DOHH2 (cell line): Measurements from ENCODE around the gene RPS14.

Source experiments
- H3F3A ChIP-seq: fragments of 200-600 bp; sonication (generic), shearing (Covaris generic); 2 replicates; pipeline ENCODE4 v1.6.0; 2016; ENCODE audit warnings: antibody characterized with exemption, mild to moderate bottlenecking; ENCODE audit not compliant: control insufficient read depth, insufficient read depth
- H3K27ac ChIP-seq: fragments of 200-600 bp; sonication (generic); 2 replicates; pipeline ENCODE4 v1.5.1; 2014; ENCODE audit warnings: low read depth, mild to moderate bottlenecking, low read length, moderate library complexity
- H3K27me3 ChIP-seq: fragments of 200-600 bp; sonication (generic); 2 replicates; pipeline ENCODE4 v1.6.1; 2014; ENCODE audit warnings: mild to moderate bottlenecking, low read length, mixed read lengths; ENCODE audit not compliant: control insufficient read depth
- H3K36me3 ChIP-seq: fragments of 200-600 bp; sonication (generic); 2 replicates; pipeline ENCODE4 v1.6.1; 2014; ENCODE audit warnings: mild to moderate bottlenecking, low read length, moderate library complexity, mixed read lengths; ENCODE audit not compliant: control insufficient read depth
- H3K4me1 ChIP-seq: fragments of 200-600 bp; sonication (generic); 2 replicates; pipeline ENCODE4 v1.6.1; 2014; ENCODE audit warnings: mild to moderate bottlenecking, low read length, mixed read lengths; ENCODE audit not compliant: control insufficient read depth
- H3K4me2 ChIP-seq: fragments of 200-600 bp; sonication (generic); 2 replicates; pipeline ENCODE4 v1.6.0; 2014; ENCODE audit warnings: mild to moderate bottlenecking, low read length, moderate library complexity
- H3K4me3 ChIP-seq: fragments of 200-600 bp; sonication (generic); 2 replicates; pipeline ENCODE4 v1.5.1; 2014; ENCODE audit warnings: mild to moderate bottlenecking, low read length, mixed read lengths
- H3K79me2 ChIP-seq: fragments of 200-600 bp; sonication (generic); 2 replicates; pipeline ENCODE4 v1.6.1; 2014; ENCODE audit warnings: mild to moderate bottlenecking, low read length, mixed read lengths; ENCODE audit not compliant: control insufficient read depth
- H3K9me2 ChIP-seq: fragments of 200-600 bp; sonication (generic); replicated peaks from 2 replicates; pipeline ENCODE4 v1.6.1; 2014; ENCODE audit warnings: mild to moderate bottlenecking, low read length, mixed read lengths; ENCODE audit not compliant: control insufficient read depth
- H3K9me3 ChIP-seq: fragments of 200-600 bp; sonication (generic); 2 replicates; pipeline ENCODE4 v1.6.1; 2014; ENCODE audit warnings: antibody characterized with exemption, low read length, mixed read lengths; ENCODE audit not compliant: control insufficient read depth, insufficient read depth
- H4K20me1 ChIP-seq: fragments of 200-600 bp; sonication (generic); 2 replicates; pipeline ENCODE4 v1.6.0; 2014; ENCODE audit warnings: low read depth, mild to moderate bottlenecking, antibody characterized with exemption, low read length, moderate library complexity; ENCODE audit not compliant: control insufficient read depth, insufficient read depth
- CTCF ChIP-seq: fragments of 200-600 bp; sonication (generic); IDR thresholded peaks from one replicate; pipeline ENCODE4 v1.5.1; 2014; ENCODE audit warnings: antibody characterized with exemption, mild to moderate bottlenecking, low read depth, low read length; ENCODE audit not compliant: poor library complexity, severe bottlenecking
- EZH2phosphoT487 ChIP-seq: fragments of 200-600 bp; sonication (generic); IDR thresholded peaks from 2 replicates; pipeline ENCODE4 v1.6.1; 2017; ENCODE audit warnings: borderline replicate concordance, mild to moderate bottlenecking, antibody characterized with exemption, low read length, moderate library complexity, mixed read lengths

RPS14 gene

GRCh38 chr5:150484964-150485692 lies 35.6 kb upstream of the RPS14 start:
- Histone ChIP-seq H3K79me2 (peaks cover 34% of the 10 kb centered on the region), H3K9me3 (no peaks in the 10 kb centered on the region), H3K27me3 (no peaks in the 10 kb centered on the region), H3K27ac (no peak overlapping the region), H3K36me3 (peaks cover 1% of the 10 kb centered on the region), H4K20me1 (no peaks in the 10 kb centered on the region), H3K4me2 (peak overlapping the region; percentile 80), H3K9me2 (no peaks in the 10 kb centered on the region), H3K4me3 (peak overlapping the region; percentile 81), H3F3A (peaks cover 13% of the 10 kb centered on the region), H3K4me1 (peaks cover 41% of the 10 kb centered on the region)
- TF ChIP-seq CTCF (no peak), EZH2phosphoT487 (no peak)

DNA sequence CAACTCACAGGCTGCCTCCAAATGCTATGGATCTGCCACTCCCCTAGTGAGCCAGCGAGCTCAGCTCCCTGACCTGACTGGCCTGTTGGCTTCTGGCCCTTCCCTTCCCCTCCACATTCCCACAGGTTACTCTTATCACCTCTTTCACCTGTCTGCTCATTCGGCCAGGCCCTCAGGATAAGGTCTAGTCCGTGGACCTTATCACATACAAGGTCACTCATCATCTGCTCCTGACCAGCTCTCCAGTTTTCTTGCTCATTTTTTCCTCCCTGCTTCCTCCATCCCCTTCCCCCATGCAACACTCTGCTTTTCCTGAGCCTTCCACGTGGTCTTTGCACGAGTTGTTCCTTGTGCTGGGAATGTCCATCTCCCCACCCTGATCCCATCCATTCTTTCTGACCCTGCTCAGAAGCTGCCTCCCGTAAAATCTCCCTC lies 32.5 kb upstream of the RPS14 start:
- no peak overlapping the region for H3K4me2 ChIP-seq
- TF ChIP-seq CTCF: no peak
- no peak for TF ChIP-seq EZH2phosphoT487

DNA sequence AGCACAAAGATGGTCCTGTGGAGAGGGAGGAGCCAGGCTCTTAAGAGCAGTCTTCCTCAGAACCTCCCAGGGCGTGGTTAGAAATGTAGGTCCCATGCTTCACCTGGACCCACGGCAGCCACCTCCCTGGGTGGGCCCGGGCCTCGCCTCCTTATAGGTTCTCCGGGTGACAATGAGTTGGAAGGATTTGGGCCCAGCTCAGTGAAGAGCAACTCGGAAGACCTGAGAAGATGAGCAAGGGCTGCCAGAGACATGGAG lies 32.1 kb upstream of the RPS14 start:
- Histone ChIP-seq H3K9me2 (no peaks in the 10 kb centered on the region), H3K4me2 (no peak overlapping the region), H3K36me3 (no peaks in the 10 kb centered on the region), H3F3A (no peaks in the 10 kb centered on the region), H4K20me1 (no peaks in the 10 kb centered on the region), H3K79me2 (peaks cover 2% of the 10 kb centered on the region), H3K27me3 (no peaks in the 10 kb centered on the region), H3K4me1 (peaks cover 27% of the 10 kb centered on the region), H3K9me3 (no peaks in the 10 kb centered on the region), H3K4me3 (no peak overlapping the region), H3K27ac (no peak overlapping the region)
- TF ChIP-seq CTCF (no peak), EZH2phosphoT487 (no peak)

More for the DNA sequence above, 32.5 kb upstream of the RPS14 start:
- H3K4me1 ChIP-seq: peaks cover 27% of the 10 kb centered on the region
- H3K4me3 ChIP-seq: no peak overlapping the region
- H3K27ac ChIP-seq: no peak overlapping the region
- no peaks in the 10 kb centered on the region for H3K9me2 ChIP-seq
- H3K36me3 ChIP-seq: no peaks in the 10 kb centered on the region
- H3K27me3 ChIP-seq: no peaks in the 10 kb centered on the region
- H4K20me1 ChIP-seq: no peaks in the 10 kb centered on the region
- H3K9me3 ChIP-seq: no peaks in the 10 kb centered on the region
- H3F3A ChIP-seq: peaks cover under 1% of the 10 kb centered on the region; the same call in 1 of the 2 replicates
- H3K79me2 ChIP-seq: peaks cover 5% of the 10 kb centered on the region
